Measurements from ENCODE around the gene KDM8. TPM values are rescaled to one million over a fixed set of nuclear protein-coding genes. Genes with fewer than 3 reads are reported as not detected.
A peak's percentile ranks its signal among the peaks of the same experiment; 100 is the strongest.

Gene KDM8
- total and polyA plus RNA-seq, 7 donors: 2.2 to 7.8 (median 3.5) TPM

DNA sequence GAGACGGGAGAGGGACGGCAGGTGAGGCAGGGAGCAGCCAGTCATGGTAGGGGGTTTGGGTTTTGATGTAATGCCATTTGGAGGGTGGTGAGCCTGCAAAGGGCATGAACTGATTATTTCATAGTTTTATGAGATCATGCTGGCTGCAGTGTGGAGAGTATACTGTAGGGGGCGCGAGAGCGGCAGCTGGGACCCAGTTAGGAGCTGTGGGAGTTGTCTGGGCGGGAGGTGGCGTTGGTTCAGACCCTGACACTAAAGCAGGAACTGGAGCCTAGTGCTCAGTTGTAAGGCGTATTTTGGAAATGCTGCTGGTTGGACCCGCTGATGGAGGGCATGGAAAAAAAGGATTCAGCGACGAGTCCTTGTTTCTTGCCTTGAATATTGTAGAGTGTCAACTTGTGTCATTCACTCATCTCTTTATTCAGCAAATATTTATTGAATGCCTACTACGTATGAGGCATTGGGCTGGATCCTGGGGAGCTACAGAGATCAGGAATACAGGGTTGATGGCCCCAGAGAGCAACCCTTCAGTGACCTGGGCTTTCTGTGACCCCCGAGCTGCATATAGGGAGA is 23.7 kb upstream of the KDM8 start:
- intact Hi-C loops (cut with DNase I): loop anchor here (1.0 to 5.0 kb wide), 5 partner anchors 53 to 278 kb away; no protein-coding TSS in a partner anchor
- Histone ChIP-seq H3K9me3 (no peaks in the 10 kb centered on the region), H3K4me1 (no peaks in the 10 kb centered on the region), H3K4me3 (no peak overlapping the region), H3K36me3 (ENCODE audit: insufficient read depth in 1 of 2, low read depth in 1 of 2) (no peaks in the 10 kb centered on the region), H3K27me3 (ENCODE audit: insufficient read depth in 3 of 3, low read length in 2 of 3) (no peaks in the 10 kb centered on the region), H3K27ac (no peak overlapping the region)
- ATAC-seq: peak; percentile 92 to 95 (median 94)
- peak; percentile 84 to 91 for DNase-seq
- TF ChIP-seq, protein P1, sequence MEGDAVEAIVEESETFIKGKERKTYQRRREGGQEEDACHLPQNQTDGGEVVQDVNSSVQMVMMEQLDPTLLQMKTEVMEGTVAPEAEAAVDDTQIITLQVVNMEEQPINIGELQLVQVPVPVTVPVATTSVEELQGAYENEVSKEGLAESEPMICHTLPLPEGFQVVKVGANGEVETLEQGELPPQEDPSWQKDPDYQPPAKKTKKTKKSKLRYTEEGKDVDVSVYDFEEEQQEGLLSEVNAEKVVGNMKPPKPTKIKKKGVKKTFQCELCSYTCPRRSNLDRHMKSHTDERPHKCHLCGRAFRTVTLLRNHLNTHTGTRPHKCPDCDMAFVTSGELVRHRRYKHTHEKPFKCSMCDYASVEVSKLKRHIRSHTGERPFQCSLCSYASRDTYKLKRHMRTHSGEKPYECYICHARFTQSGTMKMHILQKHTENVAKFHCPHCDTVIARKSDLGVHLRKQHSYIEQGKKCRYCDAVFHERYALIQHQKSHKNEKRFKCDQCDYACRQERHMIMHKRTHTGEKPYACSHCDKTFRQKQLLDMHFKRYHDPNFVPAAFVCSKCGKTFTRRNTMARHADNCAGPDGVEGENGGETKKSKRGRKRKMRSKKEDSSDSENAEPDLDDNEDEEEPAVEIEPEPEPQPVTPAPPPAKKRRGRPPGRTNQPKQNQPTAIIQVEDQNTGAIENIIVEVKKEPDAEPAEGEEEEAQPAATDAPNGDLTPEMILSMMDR (IDR thresholded peaks at IDR 0.05): peak; percentile 94
- WGBS, 3 donors: 16 to 22% (median 17%) methylated on average over 13 of the region's 13 CpGs

DNA sequence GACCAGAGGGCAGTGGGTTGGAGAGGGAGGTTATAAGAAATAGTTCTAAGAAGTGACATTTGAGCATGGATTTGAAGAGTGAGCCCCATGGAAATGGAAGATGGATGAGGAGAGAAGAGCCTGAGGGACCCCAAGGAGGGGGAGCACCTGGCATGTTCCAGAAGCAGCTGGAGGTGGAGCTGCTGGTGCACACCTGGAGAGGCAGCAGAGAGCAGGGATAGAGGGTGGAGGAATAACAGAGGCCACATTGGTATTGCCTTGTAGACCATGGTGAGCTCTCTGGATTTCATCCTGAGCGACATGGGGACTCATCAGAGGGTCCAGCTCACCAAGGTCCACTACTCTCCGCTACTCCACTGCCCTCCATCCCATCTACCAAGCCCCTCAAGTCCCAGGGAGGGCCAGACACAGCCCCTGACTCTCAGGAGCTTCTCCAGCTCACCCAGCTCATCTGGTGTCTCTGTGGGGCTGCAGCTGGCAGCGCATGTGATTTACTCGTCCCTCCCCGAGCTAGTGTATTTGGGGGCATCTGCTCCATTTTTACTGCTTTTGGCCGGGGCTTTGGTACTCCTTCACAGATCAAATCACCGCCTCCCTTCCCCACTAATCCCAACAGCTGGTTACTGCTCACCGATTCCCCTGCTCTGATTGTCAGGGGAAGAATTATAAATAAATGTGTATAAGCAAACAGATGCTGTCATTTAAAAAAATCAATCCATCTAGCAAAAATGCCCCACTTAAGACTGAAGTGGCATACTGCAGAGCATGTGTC is 22.1 kb upstream of the KDM8 start:
- 39 to 45% (median 42%) methylated on average over 8 of the region's 8 CpGs for WGBS, 3 donors
- Histone ChIP-seq H3K36me3 (ENCODE audit: insufficient read depth in 1 of 2, low read depth in 1 of 2) (no peaks in the 10 kb centered on the region), H3K27me3 (ENCODE audit: insufficient read depth in 3 of 3, low read length in 2 of 3) (no peaks in the 10 kb centered on the region), H3K4me1 (no peaks in the 10 kb centered on the region), H3K9me3 (no peaks in the 10 kb centered on the region), H3K4me3 (no peak overlapping the region), H3K27ac (no peak overlapping the region)
- DNase-seq: no peak
- TF ChIP-seq, protein P1 (IDR thresholded peaks at IDR 0.05): no peak
- ATAC-seq: no peak
- intact Hi-C loops (cut with DNase I): no loop called here

DNA sequence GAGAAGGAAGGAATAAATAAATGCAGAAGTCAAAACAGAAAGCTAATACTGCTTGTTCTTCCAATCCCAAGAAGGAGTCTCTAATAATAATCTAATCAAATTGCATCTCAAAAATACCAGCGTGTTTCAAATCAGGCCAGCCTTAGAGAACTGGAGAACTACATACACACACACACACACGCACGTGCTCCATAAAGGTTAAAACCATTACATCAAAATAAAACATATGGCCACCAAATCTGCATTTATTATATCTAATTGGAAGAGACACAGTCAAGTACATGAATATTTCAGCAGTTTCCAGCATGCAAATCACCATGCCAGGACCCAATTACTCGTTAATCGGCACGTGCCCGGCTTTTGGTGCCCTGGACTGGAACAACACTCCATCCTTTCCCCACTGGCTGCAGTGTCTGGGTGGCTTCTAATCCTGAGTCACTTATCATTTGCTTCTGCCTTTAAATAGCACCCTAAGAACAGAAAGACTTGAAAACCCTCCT is 20.4 kb upstream of the KDM8 start:
- H3K4me3 ChIP-seq: no peak overlapping the region
- intact Hi-C loops (cut with DNase I): no loop called here
- 58 to 75% (median 64%) methylated on average over 7 of the region's 7 CpGs for WGBS, 3 donors
- TF ChIP-seq, protein P1 (IDR thresholded peaks at IDR 0.05): no peak
- H3K27me3 ChIP-seq (ENCODE audit: insufficient read depth in 3 of 3, low read length in 2 of 3): peaks cover 0 to 5% (median 0%) of the 10 kb centered on the region in 3 donors
- ATAC-seq: no peak
- DNase-seq: no peak
- H3K36me3 ChIP-seq (ENCODE audit: insufficient read depth in 1 of 2, low read depth in 1 of 2): no peaks in the 10 kb centered on the region
- no peak overlapping the region for H3K27ac ChIP-seq
- H3K9me3 ChIP-seq: no peaks in the 10 kb centered on the region
- H3K4me1 ChIP-seq: no peaks in the 10 kb centered on the region

DNA sequence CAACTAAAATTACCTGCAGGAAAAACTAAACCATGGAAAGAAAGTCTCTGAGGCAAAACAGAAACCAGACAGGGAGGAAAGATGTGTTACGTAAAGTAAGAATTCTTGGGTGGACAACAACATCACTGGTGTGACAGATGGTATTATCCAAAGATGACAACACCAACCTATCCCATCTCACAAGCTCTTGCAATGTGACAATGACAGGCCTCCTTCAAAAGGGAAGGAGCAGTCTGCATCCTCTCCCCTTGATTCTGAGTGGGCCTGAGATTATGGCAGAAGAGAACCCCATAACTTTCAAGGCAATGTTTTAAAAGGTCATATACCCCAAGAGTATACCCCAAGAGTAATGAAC is 17.6 kb upstream of the KDM8 start:
- no peak for DNase-seq
- Histone ChIP-seq H3K27ac (no peak overlapping the region), H3K9me3 (no peaks in the 10 kb centered on the region), H3K27me3 (ENCODE audit: insufficient read depth in 3 of 3, low read length in 2 of 3) (peaks cover 0 to 29% (median 3%) of the 10 kb centered on the region in 3 donors), H3K4me1 (no peaks in the 10 kb centered on the region), H3K36me3 (ENCODE audit: insufficient read depth in 1 of 2, low read depth in 1 of 2) (no peaks in the 10 kb centered on the region), H3K4me3 (no peak overlapping the region)
- TF ChIP-seq, protein P1 (IDR thresholded peaks at IDR 0.05): no peak
- no peak for ATAC-seq
- WGBS, 3 donors: 97 to 100% (median 97%) methylated on average over 1 of the region's 1 CpG
- intact Hi-C loops (cut with DNase I): no loop called here

Data from psoas muscle (tissue), 8 donors.